NT2/D1 (cell line): ENCODE data around the gene CYP4A22.
"Not testable (repeated sequence)": the region's sequence is repeated elsewhere in the genome, so short reads cannot be mapped to it uniquely, and the experiment has no call there.

ENCODE experiments used
- SUZ12 ChIP-seq: IDR thresholded peaks from 2 replicates; pipeline ENCODE4 v1.6.1; 2011; ENCODE audit not compliant: insufficient read length, insufficient read depth; ENCODE audit errors: extremely low read depth
- YY1 ChIP-seq: IDR thresholded peaks from 2 replicates; pipeline ENCODE4 v1.6.1; 2011; ENCODE audit not compliant: insufficient read length, insufficient read depth
- ZNF274 ChIP-seq: IDR thresholded peaks from 2 replicates; pipeline ENCODE4 v1.6.1; 2011; ENCODE audit warnings: mild to moderate bottlenecking, low read depth, low read length

- not testable (repeated sequence) for TF ChIP-seq YY1, SUZ12, ZNF274
Measured at GRCh38 chr1:47146495-47146894, 9.3 kb downstream of the CYP4A22 start.
